GM10847 (cell line): ENCODE measurements around the gene ARHGAP29.

Experiments
- POLR2A ChIP-seq: IDR thresholded peaks from 2 replicates; pipeline ENCODE4 v1.6.1; 2011; ENCODE audit not compliant: insufficient read length; ENCODE audit errors: extremely low read depth

ARHGAP29 gene, protein sequence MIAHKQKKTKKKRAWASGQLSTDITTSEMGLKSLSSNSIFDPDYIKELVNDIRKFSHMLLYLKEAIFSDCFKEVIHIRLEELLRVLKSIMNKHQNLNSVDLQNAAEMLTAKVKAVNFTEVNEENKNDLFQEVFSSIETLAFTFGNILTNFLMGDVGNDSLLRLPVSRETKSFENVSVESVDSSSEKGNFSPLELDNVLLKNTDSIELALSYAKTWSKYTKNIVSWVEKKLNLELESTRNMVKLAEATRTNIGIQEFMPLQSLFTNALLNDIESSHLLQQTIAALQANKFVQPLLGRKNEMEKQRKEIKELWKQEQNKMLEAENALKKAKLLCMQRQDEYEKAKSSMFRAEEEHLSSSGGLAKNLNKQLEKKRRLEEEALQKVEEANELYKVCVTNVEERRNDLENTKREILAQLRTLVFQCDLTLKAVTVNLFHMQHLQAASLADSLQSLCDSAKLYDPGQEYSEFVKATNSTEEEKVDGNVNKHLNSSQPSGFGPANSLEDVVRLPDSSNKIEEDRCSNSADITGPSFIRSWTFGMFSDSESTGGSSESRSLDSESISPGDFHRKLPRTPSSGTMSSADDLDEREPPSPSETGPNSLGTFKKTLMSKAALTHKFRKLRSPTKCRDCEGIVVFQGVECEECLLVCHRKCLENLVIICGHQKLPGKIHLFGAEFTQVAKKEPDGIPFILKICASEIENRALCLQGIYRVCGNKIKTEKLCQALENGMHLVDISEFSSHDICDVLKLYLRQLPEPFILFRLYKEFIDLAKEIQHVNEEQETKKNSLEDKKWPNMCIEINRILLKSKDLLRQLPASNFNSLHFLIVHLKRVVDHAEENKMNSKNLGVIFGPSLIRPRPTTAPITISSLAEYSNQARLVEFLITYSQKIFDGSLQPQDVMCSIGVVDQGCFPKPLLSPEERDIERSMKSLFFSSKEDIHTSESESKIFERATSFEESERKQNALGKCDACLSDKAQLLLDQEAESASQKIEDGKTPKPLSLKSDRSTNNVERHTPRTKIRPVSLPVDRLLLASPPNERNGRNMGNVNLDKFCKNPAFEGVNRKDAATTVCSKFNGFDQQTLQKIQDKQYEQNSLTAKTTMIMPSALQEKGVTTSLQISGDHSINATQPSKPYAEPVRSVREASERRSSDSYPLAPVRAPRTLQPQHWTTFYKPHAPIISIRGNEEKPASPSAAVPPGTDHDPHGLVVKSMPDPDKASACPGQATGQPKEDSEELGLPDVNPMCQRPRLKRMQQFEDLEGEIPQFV

GRCh38 chr1:94237291-94238226 lies at the start of gene ARHGAP29:
TSS of gene ARHGAP29 (minus strand) at chr1:94237584. CDS start at chr1:94231611, 5,973 bp downstream.
- no peak for TF ChIP-seq POLR2A

DNA sequence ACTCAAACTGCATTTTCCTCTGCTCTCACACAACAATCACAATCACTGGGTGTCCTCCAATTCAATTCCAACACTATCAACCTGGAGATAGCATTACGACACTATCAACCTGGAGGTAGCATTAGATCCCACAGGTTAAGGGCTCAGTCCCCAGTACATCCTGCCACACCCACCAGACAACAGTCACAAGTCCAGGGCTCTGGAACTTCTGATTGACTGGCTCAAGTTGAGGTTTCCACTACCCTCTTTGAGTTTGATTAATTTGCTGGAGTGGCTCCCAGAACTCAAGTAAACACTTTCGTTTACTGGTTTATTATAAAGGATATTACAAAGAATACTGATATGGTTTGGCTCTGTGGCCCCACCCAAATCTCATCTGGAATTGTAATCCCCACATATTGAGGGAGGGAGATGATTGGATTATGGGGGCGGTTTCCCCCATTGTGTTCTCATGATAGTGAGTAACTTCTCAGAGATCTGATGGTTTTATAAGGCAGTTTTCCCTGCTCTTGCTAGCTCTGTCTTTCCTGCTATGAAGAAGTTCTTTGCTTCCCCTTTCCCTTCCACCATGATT lies 49.6 kb upstream of the ARHGAP29 start:
- no peak for TF ChIP-seq POLR2A

- no peak for TF ChIP-seq POLR2A
Observed at GRCh38 chr1:94285031-94285654, 47.8 kb upstream of the ARHGAP29 start.

- TF ChIP-seq POLR2A: no peak
Observed at GRCh38 chr1:94284476-94284875, 47.1 kb upstream of the ARHGAP29 start.

GRCh38 chr1:94283462-94283861 lies 46.1 kb upstream of the ARHGAP29 start:
- no peak for TF ChIP-seq POLR2A

GRCh38 chr1:94282143-94282711 lies 44.8 kb upstream of the ARHGAP29 start:
- no peak for TF ChIP-seq POLR2A

DNA sequence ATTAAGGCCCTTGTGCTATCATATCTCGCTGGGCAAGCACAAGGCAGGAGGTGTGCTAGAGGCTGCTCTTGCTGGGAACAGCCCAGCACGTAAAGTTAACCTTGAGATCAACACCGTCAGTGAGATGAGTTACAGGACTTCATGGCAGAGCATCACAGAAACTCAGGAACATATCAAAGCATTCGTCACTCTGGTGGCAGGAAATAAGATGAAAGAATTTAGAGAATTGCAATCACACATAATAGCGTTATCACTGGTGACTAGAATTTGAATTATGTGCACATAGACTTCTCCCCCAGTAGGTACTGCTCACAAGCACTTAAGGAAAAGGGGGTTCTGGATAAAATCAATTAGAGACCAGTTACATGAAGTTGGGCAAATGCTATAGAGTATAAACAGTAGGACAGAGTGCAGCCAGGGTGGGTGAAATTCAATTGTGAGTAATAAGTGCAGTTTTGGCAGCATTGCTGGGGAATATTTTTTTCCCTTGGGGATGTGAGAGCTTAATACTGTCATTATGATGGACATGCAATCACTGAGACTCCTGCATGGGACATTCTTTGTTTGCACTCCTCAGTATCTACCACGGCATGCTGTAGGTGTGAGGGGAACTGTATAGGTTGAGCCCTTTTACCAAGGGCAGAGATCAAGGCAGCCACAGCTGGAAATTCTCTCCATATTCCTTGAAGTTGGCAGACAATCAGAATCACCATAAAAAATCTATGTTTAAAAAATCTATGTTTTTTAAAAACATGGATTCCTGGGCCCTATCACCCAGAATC lies 44.2 kb upstream of the ARHGAP29 start:
- no peak for TF ChIP-seq POLR2A

- no peak for TF ChIP-seq POLR2A
Observed at GRCh38 chr1:94280541-94280940, 43.2 kb upstream of the ARHGAP29 start.

DNA sequence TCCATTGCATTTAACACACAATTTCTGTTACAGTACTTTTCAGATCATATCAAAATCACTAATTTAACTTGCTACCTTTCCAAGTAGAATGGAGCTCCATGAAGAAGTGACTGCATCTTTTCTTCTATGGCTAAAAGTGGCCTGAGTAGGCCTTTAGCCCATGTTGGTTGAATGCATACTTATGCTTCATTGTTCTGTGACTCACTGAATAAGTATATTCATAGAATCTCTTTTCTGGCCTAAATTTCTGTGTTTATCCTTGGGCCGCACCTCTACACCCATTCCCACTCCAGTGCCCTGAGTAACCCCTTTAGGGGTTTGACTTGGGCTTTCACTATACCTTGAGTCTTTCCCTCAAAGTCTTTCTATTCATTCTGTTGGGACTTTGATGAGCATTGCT lies 42.1 kb upstream of the ARHGAP29 start:
- no peak for TF ChIP-seq POLR2A

- TF ChIP-seq POLR2A: no peak
Observed at GRCh38 chr1:94279038-94279437, 41.7 kb upstream of the ARHGAP29 start.

GRCh38 chr1:94276988-94277434 lies 39.6 kb upstream of the ARHGAP29 start:
- no peak for TF ChIP-seq POLR2A

DNA sequence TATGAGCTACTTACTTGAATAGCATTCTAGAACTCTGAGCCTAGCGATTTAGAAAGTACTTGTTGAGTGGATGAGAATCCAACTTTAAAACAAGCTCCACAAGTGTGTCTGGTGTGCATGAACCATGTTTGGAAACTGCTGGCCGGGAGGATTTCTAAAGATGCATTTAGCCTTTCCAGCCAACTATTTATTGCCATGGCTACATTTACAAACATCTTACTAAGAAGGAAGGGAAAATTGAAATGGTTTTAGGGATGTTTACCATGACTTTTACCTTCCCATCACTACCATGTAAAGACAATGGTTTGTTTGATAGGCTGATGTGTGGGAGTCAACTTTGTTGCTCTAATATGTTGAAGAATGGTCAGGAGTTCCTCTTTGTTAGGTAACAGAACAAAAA lies 37.7 kb upstream of the ARHGAP29 start:
- TF ChIP-seq POLR2A: no peak
